Forelimb muscle (tissue), 1 donor: Measurements from ENCODE around the gene CMTR1. TPM values are rescaled to one million over a fixed set of nuclear protein-coding genes. Genes with fewer than 3 reads are reported as not detected.
"Not testable (repeated sequence)": the region's sequence is repeated elsewhere in the genome, so short reads cannot be mapped to it uniquely, and the experiment has no call there.

ENCODE experiments used
- DNase-seq: peaks from one replicate; pipeline ENCODE4 v3.0.0-alpha.2; 2013; ENCODE audit warnings: low read depth
- polyA plus RNA-seq: library from polyadenylated mRNA; unstranded; fragments of 120-200 nt; gene quantifications from one replicate; pipeline ENCODE4 v1.2.1, GENCODE V29; 2013; ENCODE audit not compliant: insufficient read length

CMTR1 gene, protein sequence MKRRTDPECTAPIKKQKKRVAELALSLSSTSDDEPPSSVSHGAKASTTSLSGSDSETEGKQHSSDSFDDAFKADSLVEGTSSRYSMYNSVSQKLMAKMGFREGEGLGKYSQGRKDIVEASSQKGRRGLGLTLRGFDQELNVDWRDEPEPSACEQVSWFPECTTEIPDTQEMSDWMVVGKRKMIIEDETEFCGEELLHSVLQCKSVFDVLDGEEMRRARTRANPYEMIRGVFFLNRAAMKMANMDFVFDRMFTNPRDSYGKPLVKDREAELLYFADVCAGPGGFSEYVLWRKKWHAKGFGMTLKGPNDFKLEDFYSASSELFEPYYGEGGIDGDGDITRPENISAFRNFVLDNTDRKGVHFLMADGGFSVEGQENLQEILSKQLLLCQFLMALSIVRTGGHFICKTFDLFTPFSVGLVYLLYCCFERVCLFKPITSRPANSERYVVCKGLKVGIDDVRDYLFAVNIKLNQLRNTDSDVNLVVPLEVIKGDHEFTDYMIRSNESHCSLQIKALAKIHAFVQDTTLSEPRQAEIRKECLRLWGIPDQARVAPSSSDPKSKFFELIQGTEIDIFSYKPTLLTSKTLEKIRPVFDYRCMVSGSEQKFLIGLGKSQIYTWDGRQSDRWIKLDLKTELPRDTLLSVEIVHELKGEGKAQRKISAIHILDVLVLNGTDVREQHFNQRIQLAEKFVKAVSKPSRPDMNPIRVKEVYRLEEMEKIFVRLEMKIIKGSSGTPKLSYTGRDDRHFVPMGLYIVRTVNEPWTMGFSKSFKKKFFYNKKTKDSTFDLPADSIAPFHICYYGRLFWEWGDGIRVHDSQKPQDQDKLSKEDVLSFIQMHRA
- 32.9 TPM for polyA plus RNA-seq

DNA sequence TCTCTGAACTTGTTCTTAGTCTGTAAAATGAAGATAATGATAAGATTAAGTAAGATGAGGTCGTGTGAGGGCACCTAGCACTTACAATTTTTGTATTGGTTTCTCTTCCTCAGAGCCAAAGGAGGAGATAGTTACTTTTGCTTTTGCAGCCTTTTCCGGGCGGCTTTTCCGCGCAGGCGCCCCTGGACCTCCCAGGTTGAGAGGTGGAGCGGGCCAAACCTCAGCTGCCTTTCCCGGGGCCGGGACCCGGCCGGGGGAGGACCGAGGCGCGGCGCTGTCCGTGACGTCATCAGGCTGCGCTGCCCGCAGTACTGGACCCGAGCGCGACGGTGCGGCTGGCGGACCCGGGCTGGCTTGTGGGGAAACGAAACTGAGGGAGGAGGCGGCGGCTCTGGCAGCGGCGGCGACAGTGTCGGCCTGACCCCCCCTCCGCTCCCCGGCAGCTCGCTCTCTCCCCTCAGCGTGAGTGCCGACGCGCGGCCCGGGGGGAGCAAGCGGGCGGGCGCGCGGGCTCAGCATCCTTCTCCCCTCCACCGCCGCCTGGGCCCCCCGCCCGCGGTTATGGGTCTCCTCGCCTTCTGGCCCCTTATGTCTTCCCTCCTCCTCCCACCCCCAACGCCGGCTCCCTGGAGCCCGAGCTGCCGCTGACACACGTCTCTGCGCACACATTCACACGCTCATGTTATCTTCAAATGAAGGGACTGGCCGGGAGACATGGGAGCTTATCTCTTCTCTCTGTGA lies at the start of gene CMTR1:
Gene CMTR1 (plus strand): TSS at position 306 of the 741 bp plus-strand sequence. CDS start 2,409 bp downstream, outside the sequence.
- DNase-seq = peak; percentile 78

DNA sequence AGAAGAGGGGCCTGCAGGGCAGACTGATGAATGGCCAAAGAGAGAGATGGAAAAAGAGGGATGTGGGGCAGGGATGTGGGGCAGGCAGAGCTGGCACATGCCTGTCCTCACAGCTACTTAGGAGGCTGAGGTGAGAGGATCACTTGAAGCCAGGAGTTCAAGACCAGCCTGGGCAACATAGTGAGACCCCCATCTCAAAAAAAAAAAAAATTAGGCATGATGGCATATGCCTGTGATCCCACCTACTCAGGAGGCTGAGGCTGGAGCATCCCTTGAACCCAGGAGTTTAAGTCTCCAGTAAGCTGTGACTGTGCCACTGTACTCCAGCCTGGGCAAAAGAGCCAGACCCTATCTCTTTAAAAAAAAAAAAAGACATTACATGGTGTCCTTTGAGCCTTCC lies 44.4 kb upstream of the CMTR1 start:
- DNase-seq = no peak

DNA sequence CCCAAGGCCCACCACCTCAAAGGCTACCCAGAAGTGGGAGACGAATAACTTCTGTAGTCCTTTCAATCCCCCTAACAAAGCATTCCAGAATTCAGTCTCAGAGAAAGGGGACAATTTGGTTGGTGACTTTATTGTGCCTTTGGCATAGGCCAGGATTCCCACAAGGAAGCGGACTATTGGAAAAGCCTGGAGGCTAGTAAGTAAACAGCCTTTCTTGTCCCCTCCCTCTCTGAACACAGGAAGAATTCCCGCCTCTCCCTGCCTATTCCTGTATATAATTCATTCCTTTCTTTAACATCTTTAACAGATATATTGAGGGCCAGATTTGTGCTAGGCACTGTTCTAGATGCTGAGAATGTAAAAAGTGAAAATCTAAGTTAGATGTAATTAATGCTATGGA lies 43.2 kb upstream of the CMTR1 start:
- DNase-seq = no peak

DNA sequence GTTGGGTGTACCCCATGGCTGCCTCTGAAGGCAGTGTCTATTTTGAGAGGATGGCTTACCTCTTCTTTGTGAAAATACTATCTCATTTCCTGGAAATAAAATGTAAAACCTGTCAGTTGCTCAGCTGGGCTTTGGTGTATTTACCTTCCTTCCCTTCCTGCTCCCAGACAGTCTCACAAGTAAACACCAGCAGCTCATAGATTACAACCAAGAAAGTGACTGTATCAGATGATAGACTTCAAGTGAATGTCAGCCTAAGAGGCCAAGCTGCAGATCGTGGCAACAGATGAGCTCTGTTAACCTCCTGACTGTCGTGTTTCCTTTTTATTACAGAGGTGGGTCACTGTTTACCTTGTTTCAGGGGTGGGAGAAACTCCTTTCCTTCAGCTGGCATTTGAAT lies 41.9 kb upstream of the CMTR1 start:
- no peak for DNase-seq

DNA sequence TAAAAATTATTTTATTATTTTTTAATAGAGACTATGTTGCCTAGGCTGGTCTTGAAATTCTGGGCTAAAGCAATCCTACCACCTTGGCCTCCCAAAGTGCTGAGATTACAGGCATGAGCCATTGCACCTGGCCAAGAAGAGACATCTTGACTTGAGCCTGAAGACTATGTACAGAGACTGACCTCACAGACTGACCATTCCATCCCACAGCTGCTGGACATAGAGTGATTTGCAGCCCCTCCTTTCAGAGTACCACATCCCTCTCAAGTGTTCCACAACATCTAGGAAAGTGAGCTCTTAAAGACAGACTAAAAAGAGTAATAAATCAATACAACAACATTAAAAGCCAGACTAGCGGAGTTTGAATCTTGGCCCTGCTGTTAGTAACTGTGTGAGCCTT lies 40.2 kb upstream of the CMTR1 start:
- no peak for DNase-seq

DNA sequence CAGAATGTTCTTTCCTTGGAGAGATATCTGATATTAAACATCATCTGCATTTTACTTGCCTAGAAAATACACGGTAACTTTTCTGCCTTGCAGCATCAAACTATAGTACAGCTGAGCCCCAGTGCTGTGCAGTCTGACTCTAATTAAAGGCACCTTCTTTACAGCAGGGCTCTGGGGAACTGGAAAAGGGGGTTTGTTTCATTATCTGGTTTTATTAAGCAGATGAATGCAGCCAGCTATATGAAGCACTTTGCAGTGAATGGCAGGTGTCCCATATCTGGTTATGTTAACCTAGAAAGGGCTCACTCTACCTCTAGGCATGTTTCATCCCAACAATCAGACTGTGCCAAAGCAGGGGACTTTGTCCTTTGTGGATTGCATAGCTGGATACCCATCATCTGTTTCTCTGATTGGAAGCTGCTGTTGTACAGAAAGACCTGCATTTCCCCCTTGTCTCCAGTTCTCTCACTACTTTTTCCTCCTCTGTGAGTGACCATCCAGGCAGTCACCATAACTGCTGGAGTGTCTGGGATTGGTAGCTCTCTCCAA lies 39.6 kb upstream of the CMTR1 start:
- DNase-seq = no peak

DNA sequence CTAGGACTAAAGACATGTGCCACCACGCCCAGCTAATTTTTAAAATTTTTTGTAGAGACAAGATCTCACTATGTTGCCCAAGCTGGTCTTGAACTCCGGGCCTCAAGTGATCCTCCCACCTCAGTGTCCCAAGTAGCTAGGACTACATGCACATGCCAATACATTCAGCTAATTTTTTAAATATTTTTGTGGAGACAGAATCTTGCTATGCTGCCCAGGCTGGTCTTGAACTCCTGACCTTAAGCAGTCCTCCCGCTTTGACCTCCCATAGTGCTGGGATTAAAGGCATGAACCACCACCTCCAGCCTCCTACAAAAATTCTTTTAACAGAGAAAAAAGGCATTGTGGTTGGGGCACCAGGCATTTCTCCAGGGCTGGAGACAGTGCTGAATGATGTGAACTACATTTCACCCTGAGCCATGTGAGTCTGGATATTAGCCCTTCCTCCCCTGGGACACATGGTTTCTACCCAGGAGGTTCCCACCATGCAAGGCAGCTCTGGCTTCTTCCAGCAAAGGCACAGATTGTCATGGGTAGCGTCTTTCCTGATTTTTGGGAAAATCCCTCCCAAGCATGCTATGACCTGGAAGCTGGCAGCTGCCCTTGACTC lies 36.3 kb upstream of the CMTR1 start:
- no peak for DNase-seq

DNA sequence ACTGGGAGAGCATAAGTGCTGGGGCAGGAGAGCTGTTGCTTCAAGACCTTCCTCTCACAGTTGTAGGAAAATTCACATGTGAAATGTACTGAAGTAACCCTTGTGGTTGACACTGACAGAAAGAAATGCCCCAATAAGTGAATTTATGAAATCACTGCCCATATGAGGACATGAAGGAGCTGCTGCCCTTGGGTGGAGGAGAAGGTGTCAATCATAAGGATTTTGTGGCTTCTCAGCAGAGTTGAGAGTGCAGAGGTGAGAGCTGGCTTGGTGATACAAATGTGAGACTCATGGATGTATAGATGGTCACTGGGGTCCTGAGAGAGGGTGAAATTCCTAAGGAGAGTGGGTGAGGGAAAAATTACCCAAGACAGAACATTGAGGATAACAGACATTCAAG lies 33.9 kb upstream of the CMTR1 start:
- DNase-seq = no peak

DNA sequence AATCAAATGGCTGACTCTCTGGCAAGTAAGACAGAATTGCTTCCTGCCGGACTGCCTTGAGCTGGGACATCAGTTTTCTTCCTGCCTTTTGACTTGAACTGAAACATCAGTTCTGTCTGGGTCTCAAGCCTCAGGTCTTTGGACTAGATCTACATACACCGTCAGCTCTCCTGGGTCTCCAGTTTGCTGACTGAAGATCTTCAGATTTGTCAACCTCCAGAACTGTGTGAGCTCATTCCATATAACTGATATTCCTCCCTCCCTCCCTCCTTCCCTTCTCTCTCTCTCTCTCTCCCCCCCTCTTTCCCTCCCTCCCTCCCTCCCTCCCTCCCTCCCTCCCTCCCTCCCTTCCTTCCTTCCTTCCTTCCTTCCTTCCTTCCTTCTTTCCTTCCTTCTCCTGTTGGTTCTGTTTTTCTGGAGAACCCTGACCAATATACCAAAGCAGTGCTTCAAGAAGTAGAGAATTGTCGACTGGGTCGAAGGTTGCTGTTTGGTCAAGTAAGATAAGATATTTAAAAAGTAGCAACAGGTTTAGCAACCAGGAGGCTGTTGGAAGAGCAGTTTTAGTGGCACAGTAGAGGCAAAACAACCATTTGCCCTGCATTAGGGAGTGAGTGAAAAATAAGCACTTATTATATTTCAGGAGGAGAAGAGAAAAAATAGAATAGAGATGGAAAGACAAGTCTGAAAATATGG lies 33.1 kb upstream of the CMTR1 start:
- DNase-seq = no peak

DNA sequence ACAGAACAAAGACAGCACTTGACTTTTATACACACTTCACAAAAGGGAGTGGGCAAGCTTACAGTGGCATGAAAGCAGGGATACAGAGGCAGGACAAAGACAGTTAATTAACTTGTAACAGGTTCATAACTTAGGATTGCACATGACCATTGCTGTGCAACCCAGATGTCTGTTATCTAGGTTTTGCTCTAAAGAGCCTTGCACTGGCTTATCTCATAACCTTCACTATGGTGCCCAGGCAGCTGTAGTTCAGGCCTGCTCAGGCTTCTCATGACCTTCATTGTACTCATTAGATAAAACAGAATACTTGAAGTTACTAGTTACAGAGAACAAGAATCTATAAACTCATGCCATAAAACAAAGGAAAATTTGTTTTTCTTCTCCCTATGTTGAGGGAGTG lies 31.4 kb upstream of the CMTR1 start:
- not testable (repeated sequence) for DNase-seq

DNA sequence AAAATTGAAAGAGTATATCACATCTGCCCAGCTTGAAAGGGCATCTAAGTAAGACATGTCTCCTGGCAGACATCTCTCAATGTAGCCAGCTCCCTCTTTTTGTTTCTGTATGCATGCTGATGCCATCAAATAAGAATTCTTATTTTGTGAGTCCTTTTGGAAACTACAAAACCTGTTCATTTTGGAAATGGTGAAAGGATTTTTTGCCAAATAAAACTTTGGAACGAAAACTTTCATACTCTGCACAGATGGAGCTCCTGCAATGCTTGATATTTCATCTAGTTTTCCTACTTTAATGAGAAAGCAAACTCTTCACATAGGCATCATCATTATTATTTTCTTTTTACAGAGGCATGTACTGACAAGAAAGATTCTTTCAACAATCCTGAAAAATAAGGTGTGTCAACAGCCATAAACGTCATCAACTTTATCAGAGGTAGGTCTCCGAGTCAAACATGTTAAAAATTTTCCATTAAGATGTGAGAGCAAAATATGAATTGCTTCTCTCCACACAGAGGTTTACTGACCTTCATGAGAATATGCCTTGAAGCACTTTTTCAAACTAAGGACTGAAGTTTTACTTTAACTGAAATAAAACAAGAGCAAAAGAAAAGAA lies 26.2 kb upstream of the CMTR1 start:
- no peak for DNase-seq

DNA sequence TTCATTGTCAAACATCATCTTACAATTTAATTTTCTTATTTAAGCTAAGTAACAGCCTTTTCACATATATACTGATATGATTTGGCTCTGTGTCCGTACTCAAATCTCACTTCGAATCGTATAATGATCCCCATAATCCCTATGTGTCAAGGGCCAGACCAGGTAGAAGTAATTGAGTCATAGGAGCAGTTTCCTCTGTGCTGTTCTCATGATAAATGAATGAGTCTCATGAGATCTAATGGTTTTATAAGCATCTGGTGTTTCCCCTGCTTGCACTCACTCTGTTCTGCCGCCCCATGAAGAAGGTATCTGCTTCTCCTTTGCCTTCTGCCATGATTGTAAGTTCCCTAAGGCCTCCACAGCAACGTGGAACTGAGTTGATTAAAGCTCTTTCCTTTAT lies 25.1 kb upstream of the CMTR1 start:
- DNase-seq = no peak

DNA sequence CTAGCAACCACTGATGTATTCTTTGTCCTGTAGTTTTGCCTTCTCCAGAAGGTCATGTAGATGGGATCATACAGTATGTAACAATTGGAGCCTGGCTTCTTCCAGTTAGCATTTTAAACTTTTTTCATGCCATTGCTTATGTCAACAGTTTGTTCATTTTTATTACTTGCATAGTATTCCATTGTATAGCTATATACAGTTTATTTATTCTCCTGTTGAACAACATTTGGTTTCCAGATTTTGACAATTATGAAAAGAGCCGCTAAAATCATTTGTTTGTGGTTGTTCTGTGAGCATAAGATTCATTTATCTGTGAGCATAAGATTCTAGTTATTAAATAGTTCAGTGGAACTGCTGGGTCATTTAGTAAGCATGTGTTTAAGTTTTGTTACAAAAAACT lies 23.5 kb upstream of the CMTR1 start:
- no peak for DNase-seq

DNA sequence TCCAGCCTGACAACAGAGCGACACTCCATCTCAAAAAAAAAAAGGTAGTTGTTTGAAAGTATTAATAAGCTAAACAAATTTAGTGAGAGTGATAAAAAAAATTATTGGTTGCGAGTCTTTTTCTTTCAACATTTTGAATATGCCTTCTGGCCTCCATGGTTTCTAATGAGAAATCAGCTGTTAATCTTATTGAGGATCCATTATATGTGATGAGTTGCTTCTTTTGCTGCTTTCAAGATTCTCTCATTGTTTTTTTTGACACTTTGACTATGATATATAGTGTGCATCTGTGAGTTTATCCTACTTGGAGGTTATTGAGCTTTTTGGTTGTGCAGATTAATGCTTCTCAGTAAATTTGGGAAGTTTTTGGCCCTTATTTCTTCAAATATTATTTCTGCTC lies 15.6 kb upstream of the CMTR1 start:
- DNase-seq = no peak

DNA sequence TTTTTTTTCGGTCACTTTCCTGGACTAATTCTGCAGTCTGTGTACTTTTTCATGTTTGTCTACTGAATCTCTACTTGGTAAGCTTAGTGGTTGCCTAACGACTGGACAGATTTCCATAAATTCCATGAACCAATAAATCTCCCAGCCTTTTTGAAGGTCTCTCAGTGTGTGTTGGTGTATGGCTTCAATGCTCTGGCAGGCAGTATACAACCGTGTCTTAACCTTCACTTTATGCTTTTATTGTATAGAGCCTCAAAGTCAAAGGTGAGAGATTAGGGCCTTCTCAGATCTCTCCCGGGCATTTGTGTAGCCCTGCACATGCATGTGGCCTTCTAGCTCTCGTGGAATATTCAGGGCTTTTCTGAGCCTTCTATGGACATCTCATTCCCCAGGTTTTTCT lies 14.3 kb upstream of the CMTR1 start:
- no peak for DNase-seq

DNA sequence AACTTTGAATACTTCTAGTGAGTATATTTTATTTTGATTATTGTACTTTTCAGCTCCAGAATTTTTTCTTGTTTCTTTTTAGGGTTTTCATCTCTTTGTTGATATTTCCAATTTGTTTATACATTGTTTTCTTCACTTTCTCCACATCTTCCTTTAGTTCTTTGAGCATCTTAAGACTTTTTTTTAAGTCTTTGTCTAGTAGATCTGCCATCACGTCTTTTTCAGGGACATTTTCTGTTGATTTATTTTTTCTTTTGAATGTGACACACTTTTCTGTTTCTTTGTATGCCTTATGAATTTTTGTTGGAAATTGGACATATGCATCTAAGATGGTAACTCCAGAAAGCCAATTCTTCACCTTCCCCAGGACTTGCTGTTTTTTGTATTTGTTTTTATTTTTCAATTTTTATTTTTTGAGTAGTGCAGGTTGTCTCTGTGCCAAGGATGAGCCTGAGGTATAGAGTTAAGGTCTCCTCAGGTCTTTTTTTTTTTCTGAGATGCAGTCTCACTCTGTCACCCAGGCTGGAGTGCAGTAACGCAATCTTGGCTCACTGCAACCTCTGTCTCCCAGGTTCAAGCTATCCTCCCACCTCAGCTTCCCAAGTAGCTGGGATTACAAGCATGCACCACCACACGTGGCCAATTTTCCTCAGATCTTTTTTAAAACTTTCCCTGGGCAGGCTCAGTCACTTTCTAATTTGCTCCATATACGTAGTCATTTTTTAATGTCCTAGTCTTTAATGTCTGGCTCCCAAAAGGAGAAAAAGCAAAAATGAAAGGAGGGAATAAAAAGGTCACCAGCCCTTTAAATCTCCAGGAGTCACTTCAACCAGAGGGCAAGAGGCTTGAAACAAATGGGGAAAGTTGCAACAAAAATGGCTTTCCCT lies 6.7 kb upstream of the CMTR1 start:
- DNase-seq = no peak

DNA sequence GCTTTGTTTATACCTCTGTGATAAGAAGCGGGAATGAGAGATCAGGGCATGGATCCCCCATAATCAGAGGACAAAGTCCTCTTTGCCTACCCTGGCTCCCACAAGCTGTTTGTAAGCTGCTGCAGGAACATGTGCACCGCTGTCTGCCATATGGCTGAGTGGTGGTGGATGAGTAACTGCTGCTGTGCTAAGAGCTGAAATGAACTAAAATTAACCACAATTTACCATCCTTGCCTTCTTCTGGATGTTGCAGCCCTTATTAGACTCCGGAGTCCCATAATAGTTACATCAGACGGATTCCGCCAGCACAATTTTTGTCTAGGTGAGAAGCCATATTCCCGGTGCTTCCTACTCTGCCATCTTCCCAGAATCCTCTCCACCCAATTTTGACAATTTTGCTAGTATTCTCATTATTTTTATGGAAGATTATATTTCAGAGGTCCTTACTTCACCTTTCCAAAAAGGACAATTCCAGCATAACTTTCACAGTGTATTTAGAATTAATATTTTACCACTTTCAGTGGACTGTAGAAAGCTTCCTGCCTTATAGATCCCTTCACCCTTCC lies 6.0 kb upstream of the CMTR1 start:
- no peak for DNase-seq

DNA sequence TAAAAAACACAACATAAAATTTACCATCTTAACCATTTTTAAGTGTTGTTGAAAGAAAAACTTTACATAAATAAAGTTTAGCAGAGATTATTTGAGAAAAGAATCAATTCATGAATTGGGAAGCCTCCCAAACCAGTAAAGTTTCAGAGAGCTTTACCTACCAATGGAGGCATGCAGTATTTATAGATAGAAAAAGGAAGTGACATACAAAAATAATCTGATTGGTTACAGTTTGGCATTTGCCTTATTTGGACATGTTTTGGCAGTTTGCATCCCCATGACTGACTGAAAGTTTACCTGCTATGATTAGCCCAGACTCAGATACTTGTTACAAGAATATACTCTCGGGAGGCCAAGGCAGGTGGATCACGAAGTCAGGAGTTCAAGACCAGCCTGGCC lies 3.7 kb upstream of the CMTR1 start:
- no peak for DNase-seq

DNA sequence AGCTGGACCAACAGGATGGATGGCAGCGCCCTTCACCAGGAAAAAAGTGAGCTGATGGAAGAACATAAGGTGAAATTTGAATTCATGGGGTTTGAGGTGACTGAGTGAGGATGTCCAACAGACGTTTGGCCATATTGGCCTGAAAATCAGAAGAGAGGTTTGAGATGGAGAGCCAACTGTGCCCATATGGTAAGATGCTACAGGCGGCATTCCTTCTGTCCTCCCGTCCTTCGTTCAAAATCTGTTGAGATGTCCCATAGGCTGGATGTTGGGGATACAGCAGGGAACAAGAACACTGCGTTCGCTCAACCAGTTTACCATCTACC lies 468 bp upstream of the CMTR1 start:
- DNase-seq = no peak
